ENCODE measurements around the gene PEX7. TPM values are rescaled to one million over a fixed set of nuclear protein-coding genes. Genes with fewer than 3 reads are reported as not detected.

PEX7 gene
- total and polyA plus RNA-seq, 10 of the 15 experiments (the other 5 are each of a cell fraction or from before 2014, with no cell fraction given): 0.58 to 12.4 (median 8.8) TPM

- TSS peak; percentile 46 for BruUV-seq (replicated peaks)
- peak overlapping the region; percentile 94 for H3K4me2 ChIP-seq (ENCODE audit: control insufficient read depth, insufficient read depth)
- DNase-seq (ENCODE audit: low read depth, low spot score) (no peak), FAIRE-seq (no peak), ATAC-seq (no peak)
- H3K27ac ChIP-seq (ENCODE audit: control insufficient read depth, insufficient read depth): peak overlapping the region; percentile 98
- no peaks in the 10 kb centered on the region for H3K27me3 ChIP-seq (replicated peaks in 1 of 2; ENCODE audit: control insufficient read depth in 2 of 2, insufficient read depth in 2 of 2, low read length in 1 of 2)
- under 1% methylated on average over 7 of the region's 7 CpGs for WGBS (ENCODE audit: insufficient coverage, insufficient replicate concordance, low lambda C conversion rate, missing lambda C conversion rate)
- peaks cover 79% of the 10 kb centered on the region for H3K79me2 ChIP-seq (ENCODE audit: control insufficient read depth, insufficient read depth, low read length)
- intact Hi-C loops (cut with micrococcal nuclease; ENCODE audit: unreplicated experiment) (loop anchor here (1.0 to 5.0 kb wide), 3 partner anchors 17 to 198 kb away; no protein-coding TSS in a partner anchor), in situ Hi-C loops (cut with MboI) (loop anchor here (5.0 to 10.0 kb wide), 2 partner anchors 148 to 506 kb away; partner anchors contain the start of gene BCLAF1)
- peaks cover 0 to 5% of the 10 kb centered on the region in 2 experiments; a peak in 1 of 4 replicates for H3K36me3 ChIP-seq (ENCODE audit: control insufficient read depth in 2 of 2, insufficient read depth in 2 of 2, low read length in 1 of 2)
- no peaks in the 10 kb centered on the region for H3K9me3 ChIP-seq (replicated peaks; ENCODE audit: control insufficient read depth, insufficient read depth, low read length)
- no peaks in the 10 kb centered on the region for H4K20me1 ChIP-seq (ENCODE audit: control insufficient read depth, insufficient read depth)
- peak overlapping the region; percentile 71 for H3K4me3 ChIP-seq
- SMC1A ChIA-PET (ENCODE audit: uncharacterized antibody, unreplicated experiment): interaction anchor here (0.6 to 13.3 kb wide), 18 partner anchors 8 to 385 kb away, joined by 3 to 446 read pairs (median 4); no protein-coding TSS in a partner anchor
- peak overlapping the region; percentile 90 for H3K9ac ChIP-seq (ENCODE audit: control insufficient read depth, insufficient read depth, low read length)
- H3K4me1 ChIP-seq (ENCODE audit: control insufficient read depth, insufficient read depth, low read length): peaks cover 12% of the 10 kb centered on the region
- CTCF ChIA-PET: interaction anchor here (0.6 to 9.8 kb wide), 18 partner anchors 16 to 204 kb away, joined by 3 to 411 read pairs (median 5); no protein-coding TSS in a partner anchor
- RAD21 ChIA-PET (ENCODE audit: unreplicated experiment): interaction anchor here (0.7 to 12.6 kb wide), 18 partner anchors 10 to 1668 kb away, joined by 3 to 405 read pairs (median 10); no protein-coding TSS in a partner anchor
- POLR2A ChIA-PET: interaction anchor here (0.9 to 10.1 kb wide), 11 partner anchors 9 to 197 kb away, joined by 3 to 265 read pairs (median 7); no protein-coding TSS in a partner anchor
- no peak overlapping the region for H2AFZ ChIP-seq (ENCODE audit: control insufficient read depth, low read depth, low read length)
- no peak for TF ChIP-seq NFIC (IDR thresholded peaks at IDR 0.05; ENCODE audit: low read depth, low read length)
- no peak for TF ChIP-seq TCF12 (IDR thresholded peaks at IDR 0.05; ENCODE audit: low read depth, low read length)
- 0 out of 2 replicates have a peak, but pooled peaks have one; percentile 5 for TF ChIP-seq SMARCA5 (IDR thresholded peaks at IDR 0.05)
- TF ChIP-seq TARDBP (IDR thresholded peaks at IDR 0.05; ENCODE audit: borderline replicate concordance): no peak
- TF ChIP-seq BCL11A (IDR thresholded peaks at IDR 0.05; ENCODE audit: low read depth, low read length): 0 out of 2 replicates have a peak, but pooled peaks have one; percentile 30
- no peak for TF ChIP-seq ZBTB4 (CRISPR knock-in tag; IDR thresholded peaks at IDR 0.05)
- TF ChIP-seq IRF4 (IDR thresholded peaks at IDR 0.05; ENCODE audit: low read depth, low read length): no peak
- no peak for TF ChIP-seq TCF7 (IDR thresholded peaks at IDR 0.05; ENCODE audit: borderline replicate concordance)
- TF ChIP-seq FOXM1 (IDR thresholded peaks at IDR 0.05; ENCODE audit: low read depth, low read length): no peak
- no peak; the same call in 1 of the 2 replicates for TF ChIP-seq MLLT1 (IDR thresholded peaks at IDR 0.05)
- TF ChIP-seq IRF5 (IDR thresholded peaks at IDR 0.05; ENCODE audit: borderline replicate concordance): no peak
- TF ChIP-seq POLR2AphosphoS2 (IDR thresholded peaks at IDR 0.05; ENCODE audit: low read depth, low read length): peak; percentile 20; the same call in 1 of the 2 replicates
- TF ChIP-seq IKZF2 (IDR thresholded peaks at IDR 0.05): no peak
- peak; percentile 76; the same call in 1 of the 2 replicates for TF ChIP-seq ATF2 (IDR thresholded peaks at IDR 0.05; ENCODE audit: low read length)
Observed at GRCh38 chr6:136790411-136791295, 31.7 kb upstream of the PEX7 start.
